GM12878 (cell line): ENCODE data around the gene PLA2G2C. TPM values are rescaled to one million over a fixed set of nuclear protein-coding genes. Genes with fewer than 3 reads are reported as not detected.

Experiments
- ATAC-seq: fragments of 200-7000 bp; cut with Tn5 transposase; 3 replicates; pipeline ENCODE4 v1.9.1; 2020; ENCODE audit warnings: mild to moderate bottlenecking, moderate library complexity
- BruUV-seq: library from RNA; stranded (reverse); fragments of 400-500 nt; replicated peaks from 2 replicates; lab custom pipeline; 2021; lab: Mats Ljungman, UMichigan
- CTCF ChIA-PET: fragments of 300-600 bp; sonication (Branson Sonifier 250); formaldehyde crosslinking; extraction: SDS; loops from one replicate; lab custom pipeline; 2021; ENCODE audit warnings: inconsistent platforms; lab: Yijun Ruan, JAX
- POLR2A ChIA-PET: fragments of 350-600 bp; formaldehyde crosslinking; extraction: SDS; loops from one replicate; lab custom pipeline; 2021; ENCODE audit warnings: inconsistent platforms; lab: Charles Lee
- RAD21 ChIA-PET: fragments of 300-600 bp; sonication (Branson Sonifier 250); formaldehyde crosslinking; loops from one replicate; lab custom pipeline; 2023; ENCODE audit warnings: antibody characterized with exemption; ENCODE audit not compliant: unreplicated experiment; lab: Charles Lee
- SMC1A ChIA-PET: fragments of 300-600 bp; sonication (Branson Sonifier 250); formaldehyde crosslinking; loops from one replicate; lab custom pipeline; 2023; ENCODE audit not compliant: unreplicated experiment, uncharacterized antibody; lab: Charles Lee
- DNase-seq: peaks from one replicate; pipeline ENCODE4 v3.0.0-alpha.2; 2011; ENCODE audit warnings: low read depth, low spot score
- FAIRE-seq: peaks from 3 replicates; lab custom pipeline; 2011; peaks lifted over from hg19 to GRCh38; lab: Jason Lieb, UNC
- H2AFZ ChIP-seq: 2 replicates; pipeline ENCODE4 v1.6.0; 2011; ENCODE audit warnings: low read depth, low read length, control low read depth; ENCODE audit not compliant: control insufficient read depth
- H3K27ac ChIP-seq: 2 replicates; pipeline ENCODE4 v1.5.1; 2011; ENCODE audit warnings: control low read depth; ENCODE audit not compliant: control insufficient read depth, insufficient read depth
- H3K27me3 ChIP-seq, 2 experiments: replicated peaks in 1 of 2; 2 replicates each; pipeline versions ENCODE4 v1.6.0 to v1.6.1; 2011; ENCODE audit warnings: low read length in 1 of 2; ENCODE audit not compliant: control insufficient read depth in 2 of 2, insufficient read depth in 2 of 2
- H3K36me3 ChIP-seq, 2 experiments: 2 replicates each; pipeline ENCODE4 v1.5.1; 2011; ENCODE audit warnings: low read length in 1 of 2; ENCODE audit not compliant: control insufficient read depth in 2 of 2, insufficient read depth in 2 of 2
- H3K4me1 ChIP-seq: 2 replicates; pipeline ENCODE4 v1.6.1; 2011; ENCODE audit warnings: mild to moderate bottlenecking, low read length, moderate library complexity, mixed read lengths; ENCODE audit not compliant: control insufficient read depth, insufficient read depth
- H3K4me2 ChIP-seq: 2 replicates; pipeline ENCODE4 v1.6.0; 2011; ENCODE audit warnings: control low read depth; ENCODE audit not compliant: control insufficient read depth, insufficient read depth
- H3K4me3 ChIP-seq: fragments of 200-600 bp; sonication (generic); 2 replicates; pipeline ENCODE4 v1.5.1; 2016
- H3K79me2 ChIP-seq: 2 replicates; pipeline ENCODE4 v1.6.0; 2011; ENCODE audit warnings: low read length; ENCODE audit not compliant: control insufficient read depth, insufficient read depth
- H3K9ac ChIP-seq: 2 replicates; pipeline ENCODE4 v1.8.0; 2011; ENCODE audit warnings: low read length, control low read depth, mixed read lengths; ENCODE audit not compliant: control insufficient read depth, insufficient read depth
- H3K9me3 ChIP-seq: replicated peaks from 3 replicates; pipeline ENCODE4 v1.5.1; 2011; ENCODE audit warnings: mild to moderate bottlenecking, low read length; ENCODE audit not compliant: control insufficient read depth, insufficient read depth
- H4K20me1 ChIP-seq: 2 replicates; pipeline ENCODE4 v1.6.0; 2011; ENCODE audit not compliant: control insufficient read depth, insufficient read depth
- BMI1 ChIP-seq: fragments of 450-650 bp; IDR thresholded peaks from 2 replicates; pipeline ENCODE4 v1.6.1; 2016; ENCODE audit warnings: mild to moderate bottlenecking, moderate library complexity, borderline replicate concordance
- CHD1 ChIP-seq: IDR thresholded peaks from 2 replicates; pipeline ENCODE4 v1.6.1; 2012; ENCODE audit warnings: low read depth, low read length, improper control_type of control experiment
- CTCF ChIP-seq, 3 experiments: IDR thresholded peaks in 2 of 3; conservative IDR thresholded peaks in 1 of 3; 2 replicates each; pipeline ENCODE4 v1.5.1; 2011; ENCODE audit warnings: low read depth in 3 of 3, low read length in 3 of 3, mild to moderate bottlenecking in 3 of 3, control low read depth in 2 of 3, moderate library complexity in 2 of 3, inconsistent platforms in 1 of 3, mixed read lengths in 1 of 3; ENCODE audit not compliant: control insufficient read depth in 2 of 3, insufficient read depth in 1 of 3; ENCODE audit errors: extremely low read depth in 1 of 3
- GABPA ChIP-seq: IDR thresholded peaks from 2 replicates; pipeline ENCODE4 v1.6.1; 2014; ENCODE audit warnings: antibody characterized with exemption, low read depth, mild to moderate bottlenecking, inconsistent platforms
- IKZF2 ChIP-seq, 2 experiments: fragments of 450-650 bp; IDR thresholded peaks; 2 replicates each; pipeline ENCODE4 v1.6.1; 2017; ENCODE audit warnings: mild to moderate bottlenecking in 2 of 2, moderate library complexity in 2 of 2
- JUND ChIP-seq: IDR thresholded peaks from 2 replicates; pipeline ENCODE4 v1.6.1; 2012; ENCODE audit warnings: low read depth, mild to moderate bottlenecking, low read length, improper control_type of control experiment, moderate library complexity
- NFXL1 ChIP-seq: fragments of 450-650 bp; IDR thresholded peaks from 2 replicates; pipeline ENCODE4 v1.6.1; 2017; ENCODE audit warnings: antibody characterized with exemption, mild to moderate bottlenecking, borderline replicate concordance
- POLR2AphosphoS2 ChIP-seq: IDR thresholded peaks from 2 replicates; pipeline ENCODE4 v1.6.1; 2011; ENCODE audit warnings: low read depth, mild to moderate bottlenecking, low read length, improper control_type of control experiment, moderate library complexity
- SMAD1 ChIP-seq: fragments of 450-650 bp; IDR thresholded peaks from 2 replicates; pipeline ENCODE4 v1.6.1; 2018; ENCODE audit warnings: mild to moderate bottlenecking, low read depth; ENCODE audit not compliant: partially characterized antibody
- SMAD5 ChIP-seq: IDR thresholded peaks from 2 replicates; pipeline ENCODE4 v1.6.1; 2016; ENCODE audit warnings: antibody characterized with exemption, low read depth
- ZBTB40 ChIP-seq: fragments of 450-650 bp; IDR thresholded peaks from 2 replicates; pipeline ENCODE4 v1.6.1; 2016; ENCODE audit warnings: mild to moderate bottlenecking, moderate library complexity, borderline replicate concordance
- whole genome bisulfite sequencing: methylation state at CpG from one replicate; pipeline ENCODE4 v1.1.6; 2016; ENCODE audit warnings: low lambda C conversion rate; ENCODE audit not compliant: insufficient replicate concordance, insufficient coverage; ENCODE audit errors: missing lambda C conversion rate; 5-methylcytosine and 5-hydroxymethylcytosine counted together
- in situ Hi-C: fragments of 300-500 bp; cut with MboI; formaldehyde crosslinking; loops from 9 replicates; pipeline ENCODE4 v1.14.3; 2018; ENCODE audit warnings: mixed read lengths
- intact Hi-C: fragments of 100-400 bp; cut with micrococcal nuclease; formaldehyde crosslinking; loops from one replicate; pipeline ENCODE4 v1.14.2; 2022; ENCODE audit not compliant: unreplicated experiment
- polyA plus RNA-seq, 11 experiments: library from polyadenylated mRNA; depleted of rRNA in 4 of 11; unstranded in 6 of 11; stranded (reverse) in 5 of 11; fragments of >200 nt; fragmentation: Nextera tagmentation in 4 of 11; fragmentation: Illumina TruSeq in 1 of 11; extraction: Ambion mirVana in 4 of 11; extraction: Trizol in 1 of 11; gene quantifications; 1 replicate in 1 of 11; 2 replicates in 10 of 11; pipeline versions ENCODE4 v1.2.1 to v1.2.3, GENCODE V29; 2011 to 2016; ENCODE audit warnings: inconsistent platforms in 2 of 11, missing spikeins in 2 of 11, low read depth in 1 of 11
- total RNA-seq, 4 experiments: library from RNA; depleted of rRNA in 3 of 4; stranded (reverse); fragments of >200 nt in 3 of 4; fragmentation: Illumina TruSeq in 1 of 4; extraction: Trizol in 1 of 4; gene quantifications; 2 replicates each; pipeline versions ENCODE4 v1.2.1 to v1.2.3, GENCODE V29; 2013 to 2021

The PLA2G2C gene
- total and polyA plus RNA-seq, 10 of the 15 experiments (the other 5 are each of a cell fraction or from before 2014, with no cell fraction given) = 0.05 TPM; not detected in 9

- intact Hi-C loops (no loop called here), in situ Hi-C loops (no loop called here)
- ChIA-PET CTCF (no interaction called here), SMC1A (no interaction called here), POLR2A (no interaction called here), RAD21 (no interaction called here)
- 53% methylated on average over 9 of the region's 9 CpGs for WGBS
- BruUV-seq = no TSS peak
- no peak overlapping the region for H3K4me3 ChIP-seq
- H3K27me3 ChIP-seq = no peaks in the 10 kb centered on the region
- no peak for ATAC-seq
- H3K79me2 ChIP-seq = no peaks in the 10 kb centered on the region
- H3K4me1 ChIP-seq = no peaks in the 10 kb centered on the region
- no peak for FAIRE-seq
- no peak for DNase-seq
- no peak for TF ChIP-seq SMAD1
- no peak for TF ChIP-seq BMI1
- TF ChIP-seq ZBTB40 = no peak
- TF ChIP-seq IKZF2 (IDR thresholded peaks at IDR 0.05) = no peak
- no peak for TF ChIP-seq CHD1
- no peak for TF ChIP-seq GABPA
- no peak for TF ChIP-seq SMAD5
- TF ChIP-seq CTCF (IDR thresholded peaks at IDR 0.05 in 2 of 3, conservative IDR thresholded peaks at IDR 0.05 in 1 of 3; ENCODE audit: control insufficient read depth in 2 of 3, extremely low read depth in 1 of 3, insufficient read depth in 1 of 3, low read depth in 3 of 3, low read length in 3 of 3) = no peak
- no peak for TF ChIP-seq POLR2AphosphoS2
- no peak for TF ChIP-seq JUND
- no peak for TF ChIP-seq NFXL1
- no peak overlapping the region for H2AFZ ChIP-seq
- no peaks in the 10 kb centered on the region for H4K20me1 ChIP-seq
- H3K4me2 ChIP-seq = no peak overlapping the region
- no peaks in the 10 kb centered on the region for H3K36me3 ChIP-seq
- H3K9ac ChIP-seq = no peak overlapping the region
- H3K9me3 ChIP-seq = no peaks in the 10 kb centered on the region
- H3K27ac ChIP-seq = no peak overlapping the region
Observed at GRCh38 chr1:20141001-20141400, 45.3 kb downstream of the PLA2G2C start.
